GM19351 (cell line): ENCODE results near the gene APOA5.
"Not testable (repeated sequence)": the region's sequence is repeated elsewhere in the genome, so short reads cannot be mapped to it uniquely, and the experiment has no call there.

Source experiments
- ATAC-seq: cut with Tn5 transposase; IDR thresholded peaks from one replicate; pipeline ENCODE4 v1.9.1; 2021; ENCODE audit warnings: mild to moderate bottlenecking, moderate library complexity; ENCODE audit not compliant: unreplicated experiment

APOA5 gene

GRCh38 chr11:116776522-116776984 lies 15.1 kb downstream of the APOA5 start:
- ATAC-seq, result no peak

DNA sequence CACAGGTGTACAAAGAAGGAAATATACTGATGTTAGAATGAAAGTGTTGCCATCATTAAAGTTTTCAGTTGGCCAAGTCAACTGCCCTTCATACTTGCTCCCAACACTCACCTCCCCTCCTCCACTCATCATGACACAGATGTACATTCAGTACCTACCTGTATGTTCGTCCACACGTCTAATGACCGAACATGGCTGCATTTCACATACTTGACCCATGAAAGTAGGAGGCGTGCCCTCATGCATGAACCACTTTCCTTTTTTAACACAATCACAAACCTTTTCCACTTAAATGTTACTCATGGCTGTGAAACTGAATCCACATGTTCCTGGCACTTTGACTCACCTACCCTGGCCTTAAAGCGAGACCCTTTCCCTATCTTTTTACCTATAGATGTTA lies 15.7 kb downstream of the APOA5 start:
- no peak for ATAC-seq

DNA sequence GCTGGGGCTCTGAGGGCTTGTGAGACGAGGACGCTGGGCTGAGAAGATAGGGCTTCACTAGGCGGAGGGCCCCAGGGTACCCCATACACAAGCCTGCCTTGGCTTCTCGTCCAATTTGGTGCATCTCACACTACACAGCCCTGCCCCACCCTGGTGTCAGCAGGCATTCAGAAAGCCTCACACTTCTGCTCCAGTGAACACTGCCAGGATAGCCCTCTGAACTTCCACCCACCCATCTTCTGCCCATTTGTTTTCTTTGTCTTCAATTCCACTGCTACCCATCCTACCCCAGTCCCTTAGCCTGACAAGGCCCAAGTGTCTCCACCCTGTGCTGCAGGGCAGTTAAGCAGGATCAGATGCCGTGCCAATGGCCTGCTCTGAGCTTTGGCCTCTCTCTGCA lies 17.0 kb downstream of the APOA5 start:
- ATAC-seq, result no peak

DNA sequence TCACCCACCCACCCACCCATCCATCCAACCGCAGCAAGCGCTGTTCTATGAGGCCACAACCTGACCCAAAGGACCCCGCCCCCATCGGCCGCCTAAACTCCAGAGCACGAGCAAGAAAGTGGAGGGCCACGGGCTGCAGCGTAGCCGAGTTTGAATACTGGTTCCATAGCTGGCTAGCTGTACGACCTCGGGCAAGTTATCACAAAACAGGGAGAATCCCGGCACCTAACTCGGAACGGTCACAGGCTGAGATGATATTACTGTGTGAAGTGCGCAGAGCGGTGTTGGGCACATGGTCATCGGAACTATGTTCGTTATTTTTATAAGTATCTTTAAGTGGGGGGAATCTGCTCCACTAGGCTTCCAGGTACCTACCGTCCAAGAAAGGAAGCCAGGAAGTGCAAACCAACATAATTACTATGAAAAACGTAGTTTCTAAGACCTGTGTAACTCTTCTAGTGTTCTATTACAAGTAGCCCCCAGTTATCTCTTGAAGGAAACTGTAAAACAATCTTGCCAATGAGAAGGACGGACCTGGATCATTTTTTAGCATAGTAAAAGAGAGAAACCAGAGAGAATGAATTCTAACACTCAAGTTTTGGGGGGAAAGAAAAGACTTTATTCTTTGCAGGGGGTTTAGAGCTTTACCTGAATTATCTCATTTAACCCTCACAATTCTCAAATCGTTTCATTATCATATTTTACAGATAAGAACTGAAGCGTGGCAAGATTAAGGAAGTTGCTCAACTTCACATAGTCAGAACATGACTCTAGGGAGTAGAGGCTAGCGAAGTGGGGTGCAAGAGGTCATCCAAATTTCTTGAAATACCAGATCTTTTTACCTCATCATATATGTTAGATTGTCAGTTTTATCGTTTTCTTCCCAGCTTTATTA lies 18.2 kb downstream of the APOA5 start:
- peak; percentile 39 for ATAC-seq

- ATAC-seq, result peak; percentile 88
Observed at GRCh38 chr11:116772443-116773202, 19.1 kb downstream of the APOA5 start, which contains the start of gene BUD13. TSS of gene BUD13 (minus strand) at chr11:116772987. CDS start at chr11:116772964, 23 bp downstream.

DNA sequence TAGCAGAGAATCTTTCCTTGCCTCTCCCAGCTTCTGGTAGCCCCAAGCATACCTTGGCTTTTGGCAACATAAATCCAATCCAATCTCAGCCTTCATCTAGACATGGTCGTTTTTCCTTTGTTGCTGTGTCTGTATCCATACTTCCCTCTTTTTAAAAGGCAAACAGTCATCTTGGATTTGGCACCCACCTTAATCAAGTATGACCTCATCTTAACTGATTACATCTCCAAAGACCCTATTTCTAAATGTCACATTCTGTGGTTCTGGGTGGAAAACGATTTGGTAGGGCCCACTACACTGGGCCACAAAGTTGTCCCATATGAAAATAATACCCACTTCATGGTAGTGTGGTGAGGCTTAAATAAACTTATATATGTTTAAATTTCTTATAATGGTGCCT lies 19.7 kb downstream of the APOA5 start:
- ATAC-seq, result no peak

- no peak for ATAC-seq
Observed at GRCh38 chr11:116762132-116762531, 29.5 kb downstream of the APOA5 start.

DNA sequence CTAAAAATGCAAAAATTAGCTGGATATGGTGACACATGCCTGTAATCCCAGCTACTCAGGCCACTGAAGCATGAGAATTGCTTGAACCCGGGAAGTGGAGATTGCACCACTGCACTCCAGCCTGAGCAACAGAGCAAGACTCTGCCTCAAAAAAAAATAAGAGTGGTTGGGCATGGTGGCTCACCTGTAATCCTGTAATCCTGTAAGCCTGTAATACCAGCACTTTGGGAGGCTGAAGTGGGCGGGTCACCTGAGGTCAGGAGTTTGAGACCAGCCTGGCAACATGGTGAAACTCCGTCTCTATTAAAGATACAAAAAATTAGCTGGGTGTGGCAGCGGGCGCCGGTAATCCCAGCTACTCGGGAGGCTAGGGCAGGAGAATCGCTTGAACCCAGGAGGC lies 35.6 kb downstream of the APOA5 start:
- ATAC-seq, result not testable (repeated sequence)

DNA sequence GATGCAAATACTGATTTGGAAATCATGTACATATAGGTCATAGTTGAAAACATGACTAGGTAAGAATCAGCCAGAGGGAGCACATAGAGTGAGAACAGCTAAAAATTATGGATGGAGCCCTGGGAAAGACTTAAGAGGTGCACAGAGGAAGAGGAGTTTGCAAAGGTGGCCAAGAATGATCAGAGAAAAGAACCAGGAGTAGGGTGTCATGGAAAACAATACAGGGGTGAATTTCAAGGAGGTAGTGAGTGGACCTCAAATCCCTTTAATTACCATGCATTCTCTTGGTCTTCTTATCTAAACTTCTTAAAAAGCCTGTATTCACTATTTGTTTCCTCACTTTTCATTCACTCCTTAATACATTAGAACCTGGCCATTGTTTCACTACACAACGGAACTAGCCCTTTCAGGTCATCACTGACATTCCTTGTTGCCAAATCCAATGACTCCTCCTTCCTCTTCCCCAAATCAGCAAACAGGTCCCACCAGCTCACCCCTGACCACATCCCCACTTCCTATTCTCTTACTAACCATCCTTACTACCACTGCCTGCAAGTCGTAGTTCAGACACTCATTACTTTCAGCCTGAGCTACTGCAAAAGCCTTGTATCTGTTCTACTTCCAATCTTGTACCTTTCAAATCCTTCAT lies 41.5 kb downstream of the APOA5 start:
- no peak for ATAC-seq

GRCh38 chr11:116742104-116742503 lies 49.6 kb downstream of the APOA5 start:
- ATAC-seq, result no peak

DNA sequence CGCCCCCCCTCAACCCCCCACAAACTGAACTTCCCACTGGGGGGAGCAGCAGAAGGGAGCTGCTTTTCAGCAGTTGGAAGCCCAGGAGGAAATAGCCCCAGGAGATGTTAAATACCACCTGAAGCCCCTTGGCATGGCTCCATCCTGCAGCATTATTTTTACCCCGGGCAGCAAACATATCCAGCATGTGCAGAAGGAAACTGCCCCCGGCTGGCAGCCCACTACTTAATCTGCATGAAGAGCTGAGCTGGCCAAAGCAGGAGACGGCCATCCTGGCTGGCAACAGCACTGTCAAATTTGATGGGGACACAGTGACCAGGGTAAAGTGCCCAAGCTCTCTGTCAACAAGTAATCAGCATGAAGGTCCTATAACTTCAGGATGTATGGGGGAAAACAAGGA lies 50.9 kb downstream of the APOA5 start:
- no peak for ATAC-seq
